Stimulated activated naive CD8-positive, alpha-beta T cell treated with anti-CD3 and anti-CD28 coated beads, Interleukin-15, amount 100 ng/mL, for 72 hours (primary cell): Measurements from ENCODE around the gene FCMR.
"Not testable (repeated sequence)": the region's sequence is repeated elsewhere in the genome, so short reads cannot be mapped to it uniquely, and the experiment has no call there.

Experiments
- ATAC-seq: fragments of 150-1000 bp; cut with Tn5 transposase; 2 replicates; pipeline ENCODE4 v1.10.0; 2021; ENCODE audit warnings: mild to moderate bottlenecking, moderate library complexity
- DNase-seq, 2 donors: peaks; one replicate each; pipeline ENCODE4 v3.0.0; 2021 to 2022
- H3K27ac Mint-ChIP-seq, 2 donors: one replicate each; pipeline ENCODE4 v1.8.0; 2022; ENCODE audit warnings: mild to moderate bottlenecking in 2 of 2, mixed read lengths in 2 of 2, moderate library complexity in 2 of 2
- H3K27me3 Mint-ChIP-seq: one replicate; pipeline ENCODE4 v1.8.0; 2022; ENCODE audit warnings: mixed read lengths
- H3K4me1 Mint-ChIP-seq: one replicate; pipeline ENCODE4 v1.8.0; 2022; ENCODE audit warnings: mild to moderate bottlenecking, mixed read lengths
- H3K4me3 Mint-ChIP-seq, 2 donors: one replicate each; pipeline ENCODE4 v1.8.0; 2022; ENCODE audit warnings: mild to moderate bottlenecking in 2 of 2, mixed read lengths in 2 of 2, moderate library complexity in 1 of 2
- H3K9me3 Mint-ChIP-seq, 2 donors: one replicate each; pipeline ENCODE4 v1.8.0; 2022; ENCODE audit warnings: mixed read lengths in 2 of 2

FCMR gene

GRCh38 chr1:206937425-206937824, 15.7 kb upstream of the FCMR start:
- Mint-ChIP-seq H3K4me1 (peaks cover 10% of the 10 kb centered on the region), H3K4me3 (no peak overlapping the region), H3K9me3 (no peaks in the 10 kb centered on the region), H3K27ac (no peak overlapping the region), H3K27me3 (no peaks in the 10 kb centered on the region)
- DNase-seq (no peak), ATAC-seq (no peak)

DNA sequence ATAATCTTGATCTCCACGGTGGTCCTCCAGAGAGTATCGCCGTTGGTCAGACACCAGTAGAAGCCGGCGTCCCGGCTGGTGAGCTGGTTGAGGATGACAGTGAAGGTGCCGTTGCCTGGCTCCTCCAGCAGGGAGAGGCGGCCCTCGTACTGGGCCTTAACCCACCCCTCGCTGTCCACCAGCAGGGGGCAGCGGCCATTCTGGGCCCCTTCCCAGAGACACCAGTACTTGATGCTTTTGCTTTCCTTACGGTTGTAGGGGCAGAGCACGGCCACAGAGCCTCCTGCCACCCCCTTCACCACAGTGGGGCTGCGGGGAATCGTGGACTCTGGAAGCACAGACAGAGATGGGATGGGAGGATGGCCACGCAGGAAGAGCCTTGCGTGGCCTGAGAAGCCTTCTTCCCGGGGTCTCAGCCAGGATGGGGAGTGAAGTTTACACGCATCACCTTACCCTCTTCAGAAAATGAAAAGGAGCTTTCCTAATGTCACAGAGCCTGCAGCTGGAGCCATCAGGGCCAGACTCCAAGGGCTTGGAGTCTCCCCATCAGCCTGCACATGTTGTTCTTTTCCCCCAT, 13.8 kb upstream of the FCMR start:
- Mint-ChIP-seq H3K27ac (no peak overlapping the region), H3K27me3 (no peaks in the 10 kb centered on the region), H3K4me1 (peaks cover 29% of the 10 kb centered on the region), H3K4me3 (no peak overlapping the region), H3K9me3 (no peaks in the 10 kb centered on the region)
- ATAC-seq, result peak; percentile 81
- peak; percentile 59 to 68 for DNase-seq

- H3K27me3 Mint-ChIP-seq, result no peaks in the 10 kb centered on the region
- DNase-seq (peak; percentile 56 to 68), ATAC-seq (peak; percentile 64)
- H3K4me1 Mint-ChIP-seq, result peaks cover 42% of the 10 kb centered on the region
- H3K27ac Mint-ChIP-seq, result no peak overlapping the region
- H3K9me3 Mint-ChIP-seq, result no peaks in the 10 kb centered on the region
- H3K4me3 Mint-ChIP-seq, result no peak overlapping the region
Observed at GRCh38 chr1:206933333-206933945, 11.7 kb upstream of the FCMR start.

- Mint-ChIP-seq H3K27ac (peak overlapping the region in 1 of 2 donors; percentile 67), H3K9me3 (no peaks in the 10 kb centered on the region), H3K4me1 (peaks cover 51% of the 10 kb centered on the region), H3K4me3 (no peak overlapping the region), H3K27me3 (no peaks in the 10 kb centered on the region)
- DNase-seq, result no peak
- no peak for ATAC-seq
Observed at GRCh38 chr1:206932177-206932576, 10.4 kb upstream of the FCMR start.

DNA sequence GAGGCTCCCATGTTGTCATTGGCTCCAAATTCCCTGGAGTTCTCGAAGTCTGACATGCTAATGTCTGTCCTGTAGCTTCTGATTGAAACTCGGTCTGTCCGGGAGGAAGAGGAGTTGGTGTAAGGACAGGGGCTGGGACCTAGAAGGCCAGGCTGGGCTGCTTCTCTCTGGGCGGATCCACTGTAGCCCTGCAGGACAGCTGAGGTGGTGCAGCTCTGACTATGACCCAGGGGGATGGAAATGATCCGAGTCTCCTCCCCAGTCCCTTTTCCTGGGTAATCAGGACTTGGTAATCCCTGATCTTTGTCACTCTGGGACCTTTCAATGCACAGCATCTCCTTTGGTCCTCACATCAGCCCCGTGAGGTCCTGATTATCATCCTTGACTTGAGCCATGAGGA, 10.0 kb upstream of the FCMR start:
- no peak overlapping the region for H3K4me3 Mint-ChIP-seq
- H3K27me3 Mint-ChIP-seq, result no peaks in the 10 kb centered on the region
- no peak overlapping the region for H3K27ac Mint-ChIP-seq
- ATAC-seq, result no peak
- DNase-seq, result no peak
- H3K9me3 Mint-ChIP-seq, result no peaks in the 10 kb centered on the region
- H3K4me1 Mint-ChIP-seq, result peaks cover 51% of the 10 kb centered on the region

DNA sequence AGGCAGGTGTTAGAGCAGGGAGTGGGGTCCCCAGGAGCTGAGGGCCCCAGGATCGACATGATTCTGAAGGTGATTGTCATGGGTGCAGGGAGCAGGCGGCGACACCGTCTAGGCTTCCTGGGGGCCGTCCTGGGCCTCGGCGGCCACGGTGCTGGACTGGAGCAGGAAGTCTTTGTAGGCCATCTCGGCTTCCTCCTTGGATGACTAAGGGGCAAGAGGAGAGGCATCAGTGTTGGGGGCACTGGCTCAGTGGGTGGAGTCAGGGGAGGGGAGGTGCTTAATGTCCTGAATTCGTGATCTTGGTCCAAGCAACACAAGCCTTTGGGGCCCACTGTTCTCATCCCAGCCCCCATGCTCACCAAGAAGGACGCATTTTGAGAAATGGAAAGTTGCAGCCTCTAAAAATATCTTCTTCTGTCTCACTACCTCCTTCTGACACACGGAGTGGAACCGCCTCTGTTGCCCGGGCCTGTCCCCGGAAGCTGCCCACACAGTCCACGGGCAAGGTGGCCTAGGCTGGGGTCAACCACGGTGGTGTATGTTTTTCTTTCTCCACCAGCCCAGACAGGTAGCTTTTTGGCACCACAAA, 8.6 kb upstream of the FCMR start:
- ATAC-seq, result peak; percentile 59
- peak in 1 of 2 donors; percentile 68 for DNase-seq

GRCh38 chr1:206929524-206929923, 7.8 kb upstream of the FCMR start:
- Mint-ChIP-seq H3K27ac (peak overlapping the region; percentile 88 to 94), H3K4me1 (peaks cover 51% of the 10 kb centered on the region), H3K4me3 (peak overlapping the region; percentile 68 to 71), H3K27me3 (no peaks in the 10 kb centered on the region), H3K9me3 (no peaks in the 10 kb centered on the region)
- ATAC-seq (no peak), DNase-seq (no peak)

More for the DNA sequence above, 8.6 kb upstream of the FCMR start:
- Mint-ChIP-seq H3K27me3 (no peaks in the 10 kb centered on the region), H3K4me1 (peaks cover 51% of the 10 kb centered on the region), H3K9me3 (no peaks in the 10 kb centered on the region), H3K27ac (peak overlapping the region; percentile 89 to 95), H3K4me3 (peak overlapping the region; percentile 68 to 71)

DNA sequence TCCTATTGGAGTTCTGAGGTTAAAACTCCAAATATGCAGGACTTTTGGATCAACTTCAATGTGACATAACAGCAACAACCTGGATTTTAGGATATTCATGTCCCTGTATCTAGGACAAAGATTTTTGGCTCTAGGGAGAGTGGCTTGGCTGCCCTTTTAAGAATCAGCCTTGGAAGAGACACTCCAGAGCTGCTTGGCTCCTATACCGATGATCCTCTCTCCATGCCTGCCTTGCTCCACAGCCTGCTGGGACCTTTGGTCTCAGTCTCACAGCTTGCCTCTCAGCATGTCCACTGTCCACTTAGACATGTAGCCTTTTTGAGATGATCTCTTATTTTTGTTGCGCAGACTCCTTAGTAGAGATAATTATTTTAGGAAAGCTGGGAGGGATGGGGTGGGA, 4.5 kb upstream of the FCMR start:
- Mint-ChIP-seq H3K9me3 (no peaks in the 10 kb centered on the region), H3K4me1 (peaks cover 36% of the 10 kb centered on the region), H3K27me3 (no peaks in the 10 kb centered on the region), H3K4me3 (no peak overlapping the region), H3K27ac (no peak overlapping the region)
- ATAC-seq (no peak), DNase-seq (no peak)

GRCh38 chr1:206925106-206925736, 3.5 kb upstream of the FCMR start:
- H3K27ac Mint-ChIP-seq, result no peak overlapping the region
- peaks cover 29% of the 10 kb centered on the region for H3K4me1 Mint-ChIP-seq
- no peak overlapping the region for H3K4me3 Mint-ChIP-seq
- ATAC-seq, result peak; percentile 82
- H3K9me3 Mint-ChIP-seq, result no peaks in the 10 kb centered on the region
- peak; percentile 72 to 82 for DNase-seq
- H3K27me3 Mint-ChIP-seq, result no peaks in the 10 kb centered on the region

GRCh38 chr1:206924592-206925105, 2.9 kb upstream of the FCMR start:
- DNase-seq (peak; percentile 47 to 59), ATAC-seq (peak; percentile 27)
- Mint-ChIP-seq H3K9me3 (no peaks in the 10 kb centered on the region), H3K27ac (no peak overlapping the region), H3K4me3 (no peak overlapping the region), H3K27me3 (no peaks in the 10 kb centered on the region), H3K4me1 (peaks cover 25% of the 10 kb centered on the region)

GRCh38 chr1:206923961-206924557, 2.3 kb upstream of the FCMR start:
- not testable (repeated sequence) for H3K4me3 Mint-ChIP-seq, ATAC-seq, DNase-seq, H3K9me3 Mint-ChIP-seq, H3K27me3 Mint-ChIP-seq, H3K27ac Mint-ChIP-seq
- peaks cover 23% of the 10 kb centered on the region for H3K4me1 Mint-ChIP-seq

GRCh38 chr1:206923009-206923960, 1.5 kb upstream of the FCMR start:
- Mint-ChIP-seq H3K9me3 (no peaks in the 10 kb centered on the region), H3K27me3 (no peaks in the 10 kb centered on the region), H3K27ac (no peak overlapping the region), H3K4me3 (no peak overlapping the region), H3K4me1 (peaks cover 29% of the 10 kb centered on the region)
- DNase-seq (peak; percentile 60 to 76), ATAC-seq (peak; percentile 76)

DNA sequence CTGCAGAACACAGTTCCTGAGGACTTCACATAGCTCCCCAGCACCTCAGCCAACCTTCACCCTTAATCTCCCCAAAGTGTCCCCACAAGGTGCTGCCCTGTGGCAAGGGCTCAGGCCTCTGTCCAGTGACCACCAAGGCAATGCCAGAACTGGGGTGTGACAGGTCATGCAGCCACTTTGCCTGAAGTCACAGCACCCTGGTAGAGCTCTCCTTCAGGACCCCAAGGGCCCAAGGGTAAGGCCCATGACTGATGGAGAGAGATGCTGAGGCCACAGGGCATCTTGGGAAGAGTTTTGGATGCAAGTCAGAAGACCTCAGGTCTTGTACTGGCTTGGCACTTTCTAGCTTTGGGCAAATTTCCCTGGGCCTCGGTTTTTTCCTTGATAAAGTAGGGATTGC, 783 bp upstream of the FCMR start:
- ATAC-seq, result no peak
- Mint-ChIP-seq H3K27me3 (no peaks in the 10 kb centered on the region), H3K27ac (peak overlapping the region in 1 of 2 donors; percentile 95), H3K4me1 (peaks cover 30% of the 10 kb centered on the region), H3K4me3 (no peak overlapping the region), H3K9me3 (no peaks in the 10 kb centered on the region)
- no peak for DNase-seq

DNA sequence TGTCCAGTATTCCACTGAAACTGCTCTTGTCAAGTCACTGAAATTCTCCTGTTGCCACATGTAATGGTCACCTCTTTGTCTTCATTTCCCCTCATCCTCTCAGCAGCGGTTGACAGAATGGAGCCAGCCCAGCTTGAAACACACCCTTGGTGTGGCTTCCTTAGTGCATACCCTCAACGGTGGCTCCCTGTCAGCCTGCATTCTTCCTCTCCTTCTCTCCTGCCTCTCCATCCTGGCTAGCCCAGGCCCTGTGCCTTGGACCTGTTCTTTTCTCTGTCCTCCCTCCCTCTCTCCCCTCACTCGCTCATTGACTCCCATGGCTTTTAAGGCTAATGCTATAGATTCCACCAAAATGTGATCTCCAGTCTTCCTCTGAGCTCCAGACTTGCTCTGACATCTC, 3.7 kb downstream of the FCMR start:
- ATAC-seq, result no peak
- peak overlapping the region in 1 of 2 donors; percentile 69 for H3K4me3 Mint-ChIP-seq
- no peaks in the 10 kb centered on the region for H3K9me3 Mint-ChIP-seq
- peak overlapping the region; percentile 0 to 75 for H3K27ac Mint-ChIP-seq
- H3K27me3 Mint-ChIP-seq, result no peaks in the 10 kb centered on the region
- no peak for DNase-seq
- peaks cover 72% of the 10 kb centered on the region for H3K4me1 Mint-ChIP-seq
